ENCODE results near the gene STMP1.

DNA sequence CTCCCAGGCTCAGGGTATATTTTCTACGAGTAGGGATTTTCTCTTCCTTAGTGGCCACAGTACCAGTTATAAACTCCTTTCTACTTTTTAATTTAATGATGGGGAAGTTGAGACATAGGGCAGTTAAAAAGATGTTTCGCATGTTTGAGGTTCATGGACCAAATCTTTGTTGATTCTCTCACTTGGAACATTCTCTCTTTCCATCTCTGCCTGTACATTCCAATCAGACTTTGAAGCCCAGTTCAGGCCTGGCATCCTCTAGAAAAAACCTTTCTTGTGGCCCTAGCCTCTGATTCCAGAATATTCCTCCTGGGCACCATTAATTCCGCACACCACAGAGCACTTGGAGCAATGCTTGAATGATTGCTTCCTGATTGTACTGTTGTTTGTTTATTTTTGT, 47.2 kb downstream of the STMP1 start:
- TF ChIP-seq CTCF (IDR thresholded peaks at IDR 0.05) (no peak), ZFX (IDR thresholded peaks at IDR 0.05; ENCODE audit: borderline replicate concordance) (no peak)
